HCT116 (cell line): ENCODE measurements around the gene ZNF763. TPM values are rescaled to one million over a fixed set of nuclear protein-coding genes. Genes with fewer than 3 reads are reported as not detected.

Source experiments
- ATAC-seq: fragments of 200-7000 bp; cut with Tn5 transposase; 2 replicates; pipeline ENCODE4 v1.9.1; 2020; ENCODE audit warnings: mild to moderate bottlenecking, moderate library complexity
- BruUV-seq: library from RNA; stranded (reverse); fragments of 400-500 nt; replicated peaks from 2 replicates; lab custom pipeline; 2021; lab: Mats Ljungman, UMichigan
- CTCF ChIA-PET: fragments of 300-600 bp; sonication (Branson Sonifier 250); formaldehyde crosslinking; loops from one replicate; lab custom pipeline; 2021; ENCODE audit warnings: antibody characterized with exemption; lab: Charles Lee
- POLR2A ChIA-PET: fragments of 300-600, 350-600 bp; sonication (Branson Sonifier 250); formaldehyde crosslinking; loops from one replicate; lab custom pipeline; 2021; ENCODE audit warnings: antibody characterized with exemption; lab: Charles Lee
- RAD21 ChIA-PET, 2 experiments: fragments of 300-600 bp; sonication (Branson Sonifier 250); formaldehyde crosslinking; loops; one replicate each; lab custom pipeline; 2023; ENCODE audit warnings: low total read pairs in 2 of 2; ENCODE audit not compliant: uncharacterized antibody in 2 of 2, unreplicated experiment in 2 of 2, low non-redundant PET in 1 of 2; lab: Charles Lee
- DNase-seq: peaks from one replicate; pipeline ENCODE4 v3.0.0-alpha.2; 2010; ENCODE audit warnings: low read depth, low spot score
- H2AFZ ChIP-seq: fragments of 200-600 bp; shearing (Covaris generic), sonication (generic); 2 replicates; pipeline ENCODE4 v1.6.1; 2017; ENCODE audit warnings: low read depth, mixed run types, mixed read lengths, antibody characterized with exemption, low read length; ENCODE audit not compliant: poor library complexity, severe bottlenecking
- H3K27ac ChIP-seq: 2 replicates; pipeline ENCODE4 v1.5.1; 2012; ENCODE audit warnings: low read depth, low read length
- H3K27me3 ChIP-seq: fragments of 200-600 bp; sonication (generic); 2 replicates; pipeline ENCODE4 v1.6.1; 2016; ENCODE audit warnings: mixed run types, low read length, mixed read lengths; ENCODE audit not compliant: insufficient read depth
- H3K36me3 ChIP-seq, 2 experiments: fragments of 200-500 bp in 1 of 2; fragments of 200-600 bp in 1 of 2; sonication (Bioruptor generic) in 1 of 2; sonication (generic) in 1 of 2; 2 replicates each; pipeline versions ENCODE4 v1.5.1 to v1.6.1; 2014 to 2016; ENCODE audit warnings: low read length in 2 of 2, inconsistent platforms in 1 of 2, mixed read lengths in 1 of 2, mixed run types in 1 of 2; ENCODE audit not compliant: insufficient read depth in 2 of 2, control insufficient read depth in 1 of 2
- H3K4me1 ChIP-seq, 2 experiments: fragments of 200-600 bp in 1 of 2; sonication (generic) in 1 of 2; 2 replicates each; pipeline versions ENCODE4 v1.5.1 to v1.6.1; 2012 to 2017; ENCODE audit warnings: low read length in 2 of 2, inconsistent platforms in 1 of 2, mild to moderate bottlenecking in 1 of 2, mixed read lengths in 1 of 2, mixed run types in 1 of 2, moderate library complexity in 1 of 2; ENCODE audit not compliant: insufficient read depth in 2 of 2, control insufficient read depth in 1 of 2
- H3K4me2 ChIP-seq: fragments of 200-600 bp; sonication (generic); 2 replicates; pipeline ENCODE4 v1.6.1; 2017; ENCODE audit warnings: mixed run types, low read length, mixed read lengths
- H3K4me3 ChIP-seq, 2 experiments: fragments of 200-600 bp in 1 of 2; sonication (generic) in 1 of 2; replicated peaks in 1 of 2; 2 replicates each; pipeline ENCODE4 v1.5.1; 2011 to 2016; ENCODE audit warnings: low read length in 2 of 2, control low read depth in 1 of 2, low read depth in 1 of 2, mild to moderate bottlenecking in 1 of 2, mixed read lengths in 1 of 2, mixed run types in 1 of 2
- H3K79me2 ChIP-seq: fragments of 200-600 bp; sonication (generic); 2 replicates; pipeline ENCODE4 v1.6.1; 2017; ENCODE audit warnings: mild to moderate bottlenecking, mixed run types, low read length, moderate library complexity, mixed read lengths; ENCODE audit not compliant: insufficient read depth
- H3K9ac ChIP-seq: fragments of 200-600 bp; sonication (generic); 2 replicates; pipeline ENCODE4 v1.6.1; 2016; ENCODE audit warnings: low read length, mixed read lengths
- H3K9me2 ChIP-seq: fragments of 200-600 bp; sonication (generic), shearing (Covaris generic); 2 replicates; pipeline ENCODE4 v1.6.1; 2017; ENCODE audit warnings: mixed run types, mild to moderate bottlenecking, moderate library complexity; ENCODE audit not compliant: insufficient read depth
- H3K9me3 ChIP-seq, 2 experiments: fragments of 200-500 bp in 1 of 2; fragments of 200-600 bp in 1 of 2; sonication (Bioruptor generic) in 1 of 2; sonication (generic) in 1 of 2; 2 replicates each; pipeline ENCODE4 v1.6.1; 2014 to 2017; ENCODE audit warnings: low read length in 2 of 2, mixed read lengths in 2 of 2, inconsistent platforms in 1 of 2, low read depth in 1 of 2, mild to moderate bottlenecking in 1 of 2, mixed run types in 1 of 2, moderate library complexity in 1 of 2; ENCODE audit not compliant: control insufficient read depth in 1 of 2, insufficient read depth in 1 of 2
- H4K20me1 ChIP-seq: fragments of 200-600 bp; sonication (generic), shearing (Covaris generic); 2 replicates; pipeline ENCODE4 v1.6.1; 2017; ENCODE audit warnings: mixed run types, mild to moderate bottlenecking, moderate library complexity; ENCODE audit not compliant: insufficient read depth
- CBX3 ChIP-seq: IDR thresholded peaks from 2 replicates; pipeline ENCODE4 v1.6.1; 2012; ENCODE audit warnings: low read depth
- EZH2 ChIP-seq: fragments of 200-600 bp; sonication (generic); IDR thresholded peaks from 2 replicates; pipeline ENCODE4 v1.6.1; 2017; ENCODE audit warnings: antibody characterized with exemption, mixed run types
- JUND ChIP-seq: IDR thresholded peaks from 2 replicates; pipeline ENCODE4 v1.6.1; 2012
- MAX ChIP-seq: IDR thresholded peaks from 2 replicates; pipeline ENCODE4 v1.6.1; 2012
- POLR2AphosphoS5 ChIP-seq: IDR thresholded peaks from 2 replicates; pipeline ENCODE4 v1.6.1; 2011; ENCODE audit warnings: mild to moderate bottlenecking, low read depth, low read length, moderate library complexity
- RAD21 ChIP-seq: IDR thresholded peaks from 2 replicates; pipeline ENCODE4 v1.6.1; 2012; ENCODE audit warnings: low read depth, mild to moderate bottlenecking
- ZNF274 ChIP-seq: fragments of 200-500 bp; sonication (Bioruptor generic); IDR thresholded peaks from 2 replicates; pipeline ENCODE4 v1.6.1; 2014; ENCODE audit warnings: mild to moderate bottlenecking, low read depth, low read length, inconsistent platforms
- intact Hi-C: fragments of 100-400 bp; cut with micrococcal nuclease; formaldehyde crosslinking; loops from 2 replicates; pipeline ENCODE4 v1.10.0; 2022
- total RNA-seq: library from RNA; stranded (reverse); gene quantifications from one replicate; pipeline ENCODE4 v1.2.1, GENCODE V29; 2021; ENCODE audit not compliant: unreplicated experiment

Gene ZNF763
- total RNA-seq, 1 experiment from 2014 or later: not detected

- Histone ChIP-seq H3K4me2 (no peak overlapping the region), H3K36me3 (no peaks in the 10 kb centered on the region), H3K4me1 (no peaks in the 10 kb centered on the region), H3K79me2 (no peaks in the 10 kb centered on the region), H3K27ac (no peak overlapping the region), H3K9me2 (no peaks in the 10 kb centered on the region), H2AFZ (no peak overlapping the region), H4K20me1 (no peaks in the 10 kb centered on the region), H3K27me3 (no peaks in the 10 kb centered on the region), H3K9ac (no peak overlapping the region), H3K4me3 (no peak overlapping the region), H3K9me3 (peaks cover 25 to 29% of the 10 kb centered on the region in 2 experiments; a peak in 2 of 4 replicates)
- ChIA-PET CTCF (no interaction called here), POLR2A (no interaction called here), RAD21 (no interaction called here)
- ATAC-seq (no peak), DNase-seq (no peak)
- intact Hi-C loops: no loop called here
- no TSS peak for BruUV-seq
- TF ChIP-seq POLR2AphosphoS5 (no peak), ZNF274 (peak; percentile 61), EZH2 (no peak)
Observed at GRCh38 chr19:12015015-12015752, 50.3 kb downstream of the ZNF763 start.

DNA sequence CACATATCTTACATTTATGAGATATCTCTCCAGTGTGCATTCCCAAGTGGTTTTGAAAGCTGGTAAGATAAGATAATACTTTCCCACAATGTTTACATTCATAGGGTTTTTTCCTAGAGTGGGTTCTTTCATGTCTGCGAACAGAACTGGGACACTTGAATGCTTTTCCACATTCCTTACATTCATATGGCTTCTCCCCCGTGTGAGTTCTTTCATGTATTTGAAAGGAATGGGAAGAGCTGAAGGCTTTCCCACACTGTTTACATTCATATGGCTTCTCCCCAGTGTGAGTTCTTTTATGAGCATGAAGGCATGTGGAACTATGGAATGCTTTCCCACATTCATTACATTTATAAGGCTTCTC lies 50.9 kb downstream of the ZNF763 start:
- intact Hi-C loops: no loop called here
- ChIA-PET RAD21 (no interaction called here), CTCF (no interaction called here), POLR2A (no interaction called here)
- H3K4me2 ChIP-seq: no peak overlapping the region
- no peak overlapping the region for H3K4me3 ChIP-seq
- H3K27ac ChIP-seq: no peak overlapping the region
- no peak for ATAC-seq
- H3K9me2 ChIP-seq: no peaks in the 10 kb centered on the region
- no peaks in the 10 kb centered on the region for H3K4me1 ChIP-seq
- no peaks in the 10 kb centered on the region for H3K27me3 ChIP-seq
- no peaks in the 10 kb centered on the region for H3K79me2 ChIP-seq
- H3K36me3 ChIP-seq: no peaks in the 10 kb centered on the region
- H4K20me1 ChIP-seq: no peaks in the 10 kb centered on the region
- DNase-seq: no peak
- peaks cover 25 to 29% of the 10 kb centered on the region in 2 experiments; a peak in 2 of 4 replicates for H3K9me3 ChIP-seq
- no TSS peak for BruUV-seq
- TF ChIP-seq JUND (no peak), EZH2 (no peak), RAD21 (no peak), ZNF274 (no peak), CBX3 (no peak), MAX (no peak)
- H2AFZ ChIP-seq: no peak overlapping the region
- no peak overlapping the region for H3K9ac ChIP-seq

Other genes with a start within 250 kb of the ZNF763 start
- 4.7 TPM for gene ZNF823, start 226.1 kb upstream of the ZNF763 start, total RNA-seq
- gene ZNF441, start 198.0 kb upstream of the ZNF763 start, total RNA-seq: 1.1 TPM
- not detected for gene ZNF491, start 166.5 kb upstream of the ZNF763 start, total RNA-seq
- 11.4 TPM for gene ZNF440, start 150.8 kb upstream of the ZNF763 start, total RNA-seq
- gene ZNF439, start 116.3 kb upstream of the ZNF763 start, total RNA-seq: not detected
- not detected for gene ZNF69, start 77.3 kb upstream of the ZNF763 start, total RNA-seq
- 9.3 TPM for gene ZNF700, start 39.9 kb upstream of the ZNF763 start, total RNA-seq
- gene ZNF433, start 70.6 kb downstream of the ZNF763 start, total RNA-seq: not detected
- gene ZNF878, start 87.9 kb downstream of the ZNF763 start, total RNA-seq: not detected
- gene ZNF844, start 99.7 kb downstream of the ZNF763 start, total RNA-seq: not detected
- 1.0 TPM for gene ZNF20, start 175.3 kb downstream of the ZNF763 start, total RNA-seq
- not detected for gene ZNF625, start 191.7 kb downstream of the ZNF763 start, total RNA-seq
- 4.0 TPM for gene ZNF136, start 198.1 kb downstream of the ZNF763 start, total RNA-seq